Esophagus muscularis mucosa (tissue), 4 donors: ENCODE data around the gene SEMA6A. TPM values are rescaled to one million over a fixed set of nuclear protein-coding genes. Genes with fewer than 3 reads are reported as not detected.

ENCODE experiments used
- DNase-seq: peaks from one replicate; pipeline ENCODE4 v3.0.0-alpha.2; 2017; ENCODE audit errors: extremely low spot score
- H3K27ac ChIP-seq, 4 donors: fragments of 200-600 bp; sonication (generic); replicated peaks in 1 of 4; 1 replicate in 3 of 4; 2 replicates in 1 of 4; pipeline ENCODE4 v1.5.1; 2016 to 2019; ENCODE audit warnings: mild to moderate bottlenecking in 1 of 4
- H3K27me3 ChIP-seq, 4 donors: fragments of 200-600 bp; sonication (generic); one replicate each; pipeline versions ENCODE4 v1.5.1 to v1.6.0; 2016 to 2019
- H3K36me3 ChIP-seq, 4 donors: fragments of 200-600 bp; sonication (generic); one replicate each; pipeline ENCODE4 v1.5.1; 2016 to 2019
- H3K4me1 ChIP-seq, 4 donors: fragments of 200-600 bp; sonication (generic); one replicate each; pipeline ENCODE4 v1.5.1; 2016 to 2019
- H3K4me3 ChIP-seq, 4 donors: fragments of 200-600 bp; sonication (generic); 1 replicate in 2 of 4; 2 replicates in 2 of 4; pipeline ENCODE4 v1.5.1; 2016 to 2019; ENCODE audit warnings: mild to moderate bottlenecking in 4 of 4, moderate library complexity in 1 of 4
- H3K9me3 ChIP-seq, 4 donors: fragments of 200-600 bp; sonication (generic); 1 replicate in 3 of 4; 2 replicates in 1 of 4; pipeline ENCODE4 v1.5.1; 2016 to 2019
- EP300 ChIP-seq: sonication (generic); formaldehyde crosslinking; IDR thresholded peaks from one replicate; pipeline ENCODE4 v1.6.1; 2017; ENCODE audit warnings: antibody characterized with exemption
- POLR2A ChIP-seq: fragments of 450-650 bp; IDR thresholded peaks from one replicate; pipeline ENCODE4 v1.6.1; 2017; ENCODE audit warnings: antibody characterized with exemption, moderate library complexity, mild to moderate bottlenecking, low read depth
- POLR2AphosphoS5 ChIP-seq, 2 donors: sonication (generic); formaldehyde crosslinking; IDR thresholded peaks; one replicate each; pipeline ENCODE4 v1.6.1; 2017; ENCODE audit warnings: antibody characterized with exemption in 2 of 2
- WGBS: methylation state at CpG from one replicate; pipeline ENCODE4 v1.1.5; 2018; 5-methylcytosine and 5-hydroxymethylcytosine counted together
- intact Hi-C: fragments of 100-400 bp; cut with DNase I; formaldehyde crosslinking; loops from one replicate; pipeline ENCODE4 v1.15.1; 2023
- total RNA-seq, 4 donors: library from RNA; depleted of rRNA; stranded (reverse); fragments of >200 nt; gene quantifications; one replicate each; pipeline versions ENCODE4 v1.1.0 to v1.2.1, GENCODE V29; 2016
- TF ChIP-seq, protein P1 (sequence below), 3 experiments: fragments of 200-600 bp in 2 of 3; fragments of 450-650 bp in 1 of 3; sonication (generic) in 2 of 3; IDR thresholded peaks; one replicate each; pipeline ENCODE4 v1.5.1; 2017 to 2019; ENCODE audit warnings: antibody characterized with exemption in 3 of 3, mild to moderate bottlenecking in 2 of 3, moderate library complexity in 1 of 3

Gene SEMA6A
- total RNA-seq, 4 donors from 2014 or later: 10.9 to 20.9 (median 14.3) TPM

DNA sequence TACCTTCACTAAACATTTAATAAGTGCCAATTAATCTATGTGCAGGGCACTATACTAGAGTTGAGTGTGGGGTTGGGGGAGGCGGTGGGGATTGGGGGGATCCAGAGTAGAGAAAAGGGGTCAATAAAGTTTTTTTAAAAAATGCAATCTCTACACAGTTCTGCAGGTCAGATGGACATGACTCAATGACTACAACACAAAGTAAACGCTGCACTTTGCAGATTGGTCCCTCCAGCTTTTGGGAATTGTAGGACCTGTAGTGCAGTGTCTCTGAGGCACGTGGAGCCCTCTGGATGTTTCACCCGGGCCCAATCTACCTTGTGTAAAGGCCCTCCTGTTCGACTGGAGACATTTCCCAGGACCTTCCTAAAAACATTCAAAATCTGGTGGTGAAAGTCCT lies 43.5 kb downstream of the SEMA6A start:
- Histone ChIP-seq H3K4me1 (peaks cover 0 to 46% (median 32%) of the 10 kb centered on the region in 4 donors), H3K4me3 (no peak overlapping the region), H3K9me3 (no peaks in the 10 kb centered on the region), H3K36me3 (no peaks in the 10 kb centered on the region), H3K27ac (no peak overlapping the region), H3K27me3 (no peaks in the 10 kb centered on the region)
- no peak for DNase-seq
- intact Hi-C loops: no loop called here
- WGBS: 86% methylated on average over 5 of the region's 5 CpGs
- TF ChIP-seq, protein P1, sequence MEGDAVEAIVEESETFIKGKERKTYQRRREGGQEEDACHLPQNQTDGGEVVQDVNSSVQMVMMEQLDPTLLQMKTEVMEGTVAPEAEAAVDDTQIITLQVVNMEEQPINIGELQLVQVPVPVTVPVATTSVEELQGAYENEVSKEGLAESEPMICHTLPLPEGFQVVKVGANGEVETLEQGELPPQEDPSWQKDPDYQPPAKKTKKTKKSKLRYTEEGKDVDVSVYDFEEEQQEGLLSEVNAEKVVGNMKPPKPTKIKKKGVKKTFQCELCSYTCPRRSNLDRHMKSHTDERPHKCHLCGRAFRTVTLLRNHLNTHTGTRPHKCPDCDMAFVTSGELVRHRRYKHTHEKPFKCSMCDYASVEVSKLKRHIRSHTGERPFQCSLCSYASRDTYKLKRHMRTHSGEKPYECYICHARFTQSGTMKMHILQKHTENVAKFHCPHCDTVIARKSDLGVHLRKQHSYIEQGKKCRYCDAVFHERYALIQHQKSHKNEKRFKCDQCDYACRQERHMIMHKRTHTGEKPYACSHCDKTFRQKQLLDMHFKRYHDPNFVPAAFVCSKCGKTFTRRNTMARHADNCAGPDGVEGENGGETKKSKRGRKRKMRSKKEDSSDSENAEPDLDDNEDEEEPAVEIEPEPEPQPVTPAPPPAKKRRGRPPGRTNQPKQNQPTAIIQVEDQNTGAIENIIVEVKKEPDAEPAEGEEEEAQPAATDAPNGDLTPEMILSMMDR (IDR thresholded peaks at IDR 0.05): no peak
- TF ChIP-seq POLR2AphosphoS5 (IDR thresholded peaks at IDR 0.05) (no peak), POLR2A (no peak), EP300 (no peak)

DNA sequence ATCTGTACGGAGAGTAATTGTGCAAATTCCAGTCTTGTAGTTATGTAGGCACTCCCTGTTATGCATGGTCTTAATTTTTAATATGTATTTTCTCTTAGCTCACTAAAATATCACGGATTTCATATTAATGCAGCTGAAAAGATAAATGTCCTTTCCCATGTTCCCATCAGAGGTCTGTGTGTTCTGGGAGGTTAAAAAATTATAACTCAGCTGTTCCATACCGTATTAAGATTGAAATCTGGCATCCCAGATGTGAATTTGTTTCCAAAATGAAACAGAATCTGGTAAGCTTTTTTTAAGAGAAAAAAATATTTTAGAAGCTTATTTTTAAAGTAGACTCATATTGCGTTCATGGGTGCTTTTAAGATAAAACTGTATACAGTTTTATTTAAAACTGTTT lies 44.3 kb downstream of the SEMA6A start:
- H3K4me1 ChIP-seq: peaks cover 0 to 41% (median 32%) of the 10 kb centered on the region in 4 donors
- H3K27ac ChIP-seq: no peak overlapping the region
- intact Hi-C loops: no loop called here
- 69% methylated on average over 4 of the region's 4 CpGs for WGBS
- H3K27me3 ChIP-seq: no peaks in the 10 kb centered on the region
- H3K36me3 ChIP-seq: no peaks in the 10 kb centered on the region
- no peak for DNase-seq
- TF ChIP-seq, protein P1 (IDR thresholded peaks at IDR 0.05): no peak
- TF ChIP-seq POLR2AphosphoS5 (IDR thresholded peaks at IDR 0.05) (no peak), EP300 (no peak), POLR2A (no peak)
- no peak overlapping the region for H3K4me3 ChIP-seq
- no peaks in the 10 kb centered on the region for H3K9me3 ChIP-seq

DNA sequence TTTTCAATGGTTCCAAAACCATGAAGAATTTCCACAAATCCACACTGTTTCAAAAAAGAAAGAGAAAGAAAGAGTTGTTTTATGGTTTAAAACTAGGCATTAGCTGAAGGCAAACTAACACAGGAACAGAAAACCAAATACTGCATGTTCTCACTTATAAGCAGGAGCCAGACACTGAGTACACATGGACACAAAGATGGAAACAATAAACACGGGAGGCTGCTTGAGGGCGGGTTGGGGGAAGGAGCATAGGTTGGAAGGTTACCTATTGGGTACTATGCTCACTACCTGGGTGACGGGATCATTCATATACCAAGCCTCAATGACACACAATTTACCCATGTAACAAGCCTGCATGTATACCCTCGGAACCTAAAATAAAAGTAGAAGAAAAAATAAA lies 45.0 kb downstream of the SEMA6A start:
- no peak for DNase-seq
- peaks cover 0 to 46% (median 32%) of the 10 kb centered on the region in 4 donors for H3K4me1 ChIP-seq
- intact Hi-C loops: no loop called here
- TF ChIP-seq, protein P1 (IDR thresholded peaks at IDR 0.05): no peak
- TF ChIP-seq POLR2AphosphoS5 (IDR thresholded peaks at IDR 0.05): no peak
- no peak for TF ChIP-seq EP300
- no peak for TF ChIP-seq POLR2A
- no peaks in the 10 kb centered on the region for H3K27me3 ChIP-seq
- H3K36me3 ChIP-seq: no peaks in the 10 kb centered on the region
- no peaks in the 10 kb centered on the region for H3K9me3 ChIP-seq
- H3K4me3 ChIP-seq: no peak overlapping the region
- H3K27ac ChIP-seq: no peak overlapping the region
- whole genome bisulfite sequencing: 79% methylated on average over 4 of the region's 4 CpGs

DNA sequence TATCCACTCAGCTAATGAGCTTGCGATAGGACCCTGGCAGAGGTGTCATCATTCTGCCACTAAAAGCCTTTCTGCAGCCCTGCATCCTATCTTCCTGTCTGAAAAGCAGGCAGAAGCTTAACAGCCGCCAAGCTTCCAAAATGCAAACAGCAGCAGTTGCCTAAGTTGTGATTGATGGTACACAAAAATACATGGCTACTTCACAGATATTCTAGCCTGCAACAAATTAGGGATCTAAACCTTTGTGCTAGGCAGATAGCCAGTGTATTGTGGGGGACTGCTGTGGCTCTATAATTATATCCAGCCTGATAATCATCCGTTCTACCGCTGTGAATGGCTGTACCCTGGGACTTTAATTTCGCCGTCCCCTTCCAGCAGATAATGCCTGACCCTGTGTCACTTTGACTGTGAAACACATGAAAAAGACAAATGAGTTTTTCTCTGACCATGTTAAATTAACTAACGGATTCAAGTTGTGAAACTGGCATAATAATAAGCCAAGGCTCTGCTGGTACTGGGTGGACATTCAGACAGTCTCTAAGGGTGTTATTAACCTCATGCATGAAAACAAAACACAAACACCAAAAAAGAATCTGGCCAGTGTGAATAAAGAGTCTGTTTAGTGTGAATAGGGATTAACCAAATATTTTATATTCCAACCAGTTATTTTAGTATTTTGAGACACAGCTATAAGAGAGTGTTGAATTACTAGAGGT lies 45.9 kb downstream of the SEMA6A start:
- peaks cover 0 to 46% (median 32%) of the 10 kb centered on the region in 4 donors for H3K4me1 ChIP-seq
- no peaks in the 10 kb centered on the region for H3K36me3 ChIP-seq
- H3K4me3 ChIP-seq: no peak overlapping the region
- WGBS: 48% methylated on average over 6 of the region's 7 CpGs
- intact Hi-C loops: no loop called here
- TF ChIP-seq, protein P1 (IDR thresholded peaks at IDR 0.05): no peak
- TF ChIP-seq POLR2A: no peak
- TF ChIP-seq EP300: no peak
- TF ChIP-seq POLR2AphosphoS5 (IDR thresholded peaks at IDR 0.05): no peak
- H3K9me3 ChIP-seq: no peaks in the 10 kb centered on the region
- H3K27me3 ChIP-seq: no peaks in the 10 kb centered on the region
- no peak for DNase-seq
- no peak overlapping the region for H3K27ac ChIP-seq

DNA sequence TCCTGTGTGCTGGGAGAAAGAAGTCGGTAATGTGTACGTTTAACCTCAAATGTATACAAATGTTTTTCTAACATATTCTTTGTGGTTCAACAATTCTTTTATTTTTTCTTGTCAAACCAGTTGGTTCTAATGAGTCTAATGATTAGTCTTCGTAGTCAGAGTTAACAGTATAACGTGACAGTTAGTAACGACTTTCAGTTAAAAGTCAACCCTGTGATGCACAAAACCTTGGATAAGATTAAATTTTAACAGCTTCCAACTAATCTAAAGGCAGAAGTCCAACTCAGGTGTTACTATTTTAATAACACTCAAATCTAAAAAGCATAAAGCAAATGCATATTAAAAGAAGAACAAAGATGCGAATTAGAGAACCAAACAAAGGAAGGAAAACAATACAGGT lies 47.0 kb downstream of the SEMA6A start:
- DNase-seq: no peak
- no peak overlapping the region for H3K4me3 ChIP-seq
- intact Hi-C loops: no loop called here
- no peak overlapping the region for H3K27ac ChIP-seq
- 94% methylated on average over 6 of the region's 6 CpGs for WGBS
- no peaks in the 10 kb centered on the region for H3K9me3 ChIP-seq
- no peaks in the 10 kb centered on the region for H3K36me3 ChIP-seq
- no peaks in the 10 kb centered on the region for H3K27me3 ChIP-seq
- no peak for TF ChIP-seq POLR2A
- TF ChIP-seq POLR2AphosphoS5 (IDR thresholded peaks at IDR 0.05): no peak
- no peak for TF ChIP-seq EP300
- TF ChIP-seq, protein P1 (IDR thresholded peaks at IDR 0.05): no peak
- peaks cover 0 to 40% (median 23%) of the 10 kb centered on the region in 4 donors for H3K4me1 ChIP-seq
